Naive thymus-derived CD4-positive, alpha-beta T cell (primary cell): ENCODE data around the gene SLC36A1. TPM values are rescaled to one million over a fixed set of nuclear protein-coding genes. Genes with fewer than 3 reads are reported as not detected.
A peak's percentile ranks its signal among the peaks of the same experiment; 100 is the strongest.

ENCODE experiments used
- ATAC-seq: fragments of 150-1000 bp; cut with Tn5 transposase; 2 replicates; pipeline ENCODE4 v1.10.0; 2021; ENCODE audit warnings: mild to moderate bottlenecking, moderate library complexity
- CTCF ChIA-PET: fragments of 350-600 bp; sonication (Branson Sonifier 250); formaldehyde crosslinking; loops from one replicate; lab custom pipeline; 2021; ENCODE audit warnings: antibody characterized with exemption; lab: Charles Lee
- POLR2A ChIA-PET: fragments of 350-600 bp; sonication (Branson Sonifier 250); formaldehyde crosslinking; loops from one replicate; lab custom pipeline; 2021; ENCODE audit warnings: antibody characterized with exemption, inconsistent platforms; lab: Charles Lee
- DNase-seq, 9 donors: peaks; one replicate each; pipeline versions ENCODE4 v3.0.0 to v3.0.0-alpha.2; 2020 to 2022; ENCODE audit warnings: mixed read lengths in 1 of 9
- H3K27ac ChIP-seq: one replicate; pipeline ENCODE4 v1.7.0; 2013; ENCODE audit warnings: mild to moderate bottlenecking, low read depth, low read length, moderate library complexity
- H3K27me3 ChIP-seq, 2 donors: one replicate each; pipeline ENCODE4 v1.7.0; 2013; ENCODE audit warnings: low read length in 2 of 2, mild to moderate bottlenecking in 2 of 2, moderate library complexity in 2 of 2; ENCODE audit not compliant: control insufficient read depth in 2 of 2, insufficient read depth in 2 of 2
- H3K36me3 ChIP-seq, 3 experiments: 1 replicate in 2 of 3; 2 replicates in 1 of 3; pipeline ENCODE4 v1.7.0; 2013; ENCODE audit warnings: low read length in 3 of 3, mild to moderate bottlenecking in 3 of 3, moderate library complexity in 1 of 3; ENCODE audit not compliant: insufficient read depth in 3 of 3, control insufficient read depth in 2 of 3
- H3K4me1 ChIP-seq, 2 donors: one replicate each; pipeline ENCODE4 v1.7.0; 2013; ENCODE audit warnings: low read length in 2 of 2, mild to moderate bottlenecking in 2 of 2, moderate library complexity in 1 of 2; ENCODE audit not compliant: control insufficient read depth in 2 of 2, insufficient read depth in 2 of 2
- H3K4me3 ChIP-seq: 2 replicates; pipeline ENCODE4 v1.7.0; 2013; ENCODE audit warnings: mild to moderate bottlenecking, low read length
- H3K9me3 ChIP-seq, 3 experiments: 1 replicate in 2 of 3; 2 replicates in 1 of 3; pipeline ENCODE4 v1.7.0; 2013; ENCODE audit warnings: low read length in 3 of 3; ENCODE audit not compliant: control insufficient read depth in 2 of 3
- H3K27ac Mint-ChIP-seq, 9 donors: one replicate each; pipeline ENCODE4 v1.8.0; 2020 to 2022; ENCODE audit warnings: mixed read lengths in 9 of 9, mild to moderate bottlenecking in 8 of 9, moderate library complexity in 5 of 9, inconsistent platforms in 2 of 9
- H3K27me3 Mint-ChIP-seq, 5 donors: one replicate each; pipeline ENCODE4 v1.8.0; 2021 to 2022; ENCODE audit warnings: mixed read lengths in 5 of 5, mild to moderate bottlenecking in 1 of 5
- H3K36me3 Mint-ChIP-seq, 5 donors: one replicate each; pipeline ENCODE4 v1.8.0; 2020 to 2022; ENCODE audit warnings: mixed read lengths in 5 of 5, mild to moderate bottlenecking in 3 of 5, inconsistent platforms in 1 of 5
- H3K4me1 Mint-ChIP-seq, 7 donors: one replicate each; pipeline ENCODE4 v1.8.0; 2020 to 2022; ENCODE audit warnings: mixed read lengths in 7 of 7, mild to moderate bottlenecking in 3 of 7, inconsistent platforms in 1 of 7
- H3K4me3 Mint-ChIP-seq, 10 donors: one replicate each; pipeline ENCODE4 v1.8.0; 2020 to 2022; ENCODE audit warnings: mild to moderate bottlenecking in 10 of 10, mixed read lengths in 10 of 10, moderate library complexity in 6 of 10, inconsistent platforms in 2 of 10
- H3K9me3 Mint-ChIP-seq, 11 donors: one replicate each; pipeline ENCODE4 v1.8.0; 2020 to 2022; ENCODE audit warnings: mixed read lengths in 11 of 11, mild to moderate bottlenecking in 4 of 11, inconsistent platforms in 1 of 11, moderate library complexity in 1 of 11
- intact Hi-C, 2 donors: fragments of 100-400 bp; cut with micrococcal nuclease; formaldehyde crosslinking; loops; one replicate each; pipeline ENCODE4 v1.15.1; 2023
- polyA plus RNA-seq, 2 donors: library from polyadenylated mRNA; unstranded; fragments of 300-500 nt; fragmentation: Illumina TruSeq; gene quantifications; one replicate each; pipeline ENCODE4 v1.2.3, GENCODE V29; 2021
- total RNA-seq, 6 experiments: library from RNA in 5 of 6; stranded (reverse) in 5 of 6; gene quantifications; 1 replicate in 5 of 6; 2 replicates in 1 of 6; pipeline ENCODE4 v1.2.3 and lab custom pipeline; 2021 to 2026

Gene SLC36A1
- total RNA-seq = 10 to 100 TPM in 1 of 5 experiments, 1 to 10 TPM in 4; 4.6 to 16.6 (median 7.1) TPM
- under 1 TPM; 0.45 to 0.95 TPM for polyA plus RNA-seq
- total RNA-seq (lab: John Stamatoyannopoulos, UW) = 3.6 reads per million, percentile 19 among the genes with 10 or more reads in this experiment

DNA sequence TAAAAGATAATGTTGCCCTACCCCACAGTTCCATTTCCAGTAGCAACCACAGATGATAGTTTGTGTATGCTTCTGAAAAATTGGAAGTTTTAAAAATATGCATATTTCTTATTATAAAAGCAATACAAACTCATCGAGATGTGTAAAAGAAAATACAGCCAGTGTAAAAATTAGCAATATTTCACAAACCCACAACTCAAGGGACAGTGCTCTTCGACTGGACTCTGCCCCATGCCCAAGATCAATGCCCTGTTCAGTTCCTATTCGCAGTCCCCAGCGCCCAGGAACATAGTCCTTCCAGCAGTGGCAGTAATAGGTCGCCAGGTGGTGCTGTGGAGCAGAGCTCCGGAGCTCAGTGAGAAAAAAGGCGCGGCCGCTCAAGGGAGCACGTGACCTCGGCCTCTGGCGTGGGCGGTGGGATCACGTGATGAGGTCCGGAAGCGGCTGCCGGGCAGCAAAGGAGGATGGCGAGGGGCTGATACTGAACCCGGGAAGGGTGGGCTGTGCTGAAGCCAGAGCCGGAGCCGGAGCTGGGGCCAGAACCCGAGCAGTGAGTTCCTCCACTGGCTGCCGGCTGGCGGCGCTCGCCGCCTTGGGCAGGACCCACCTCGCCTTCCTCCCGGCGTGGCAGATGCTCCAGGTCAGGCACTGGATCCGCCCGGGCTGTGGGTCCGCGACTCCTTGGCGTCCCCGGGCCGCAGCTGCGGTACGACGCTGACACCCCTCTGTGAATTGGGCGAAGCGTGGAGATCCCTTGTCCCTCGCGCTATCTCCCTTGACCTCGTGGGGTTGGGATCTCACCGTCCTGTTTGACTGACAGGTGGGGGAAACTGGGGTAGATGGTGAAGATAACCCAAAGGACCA is at the start of gene SLC36A1:
Gene SLC36A1 (plus strand): TSS at position 430 of the 864 bp plus-strand sequence. CDS start 11,190 bp downstream, outside the sequence.
- Histone ChIP-seq H3K36me3 (peaks cover 0 to 4% (median 0%) of the 10 kb centered on the region in 3 experiments), H3K27ac (peak within 1 kb of the TSS; percentile 70), H3K27me3 (peaks cover 0 to 3% of the 10 kb centered on the region in 2 donors), H3K4me1 (peaks cover 6 to 15% of the 10 kb centered on the region in 2 donors), H3K4me3 (peak within 1 kb of the TSS; percentile 77), H3K9me3 (no peaks in the 10 kb centered on the region)
- DNase-seq = peak; percentile 77 to 99 (median 85)
- peak; percentile 100 for ATAC-seq
- intact Hi-C loops = loop anchor here (1.0 to 5.0 kb wide), 14 partner anchors 15 to 1080 kb away; partner anchors contain the start of genes G3BP1 (in 2 of the 2), ANXA6 (in 1 of the 2), ATOX1 (in 1 of the 2) and GM2A (in 1 of the 2)
- H3K4me1 Mint-ChIP-seq = peaks cover 18 to 22% (median 19%) of the 10 kb centered on the region in 7 donors
- peaks cover 7 to 45% (median 14%) of the 10 kb centered on the region in 5 donors for H3K27me3 Mint-ChIP-seq
- peak within 1 kb of the TSS; percentile 43 to 95 (median 90) for H3K27ac Mint-ChIP-seq
- peaks cover 0 to 3% (median 0%) of the 10 kb centered on the region in 11 donors for H3K9me3 Mint-ChIP-seq
- ChIA-PET POLR2A (interaction anchor here (0.6 to 2.4 kb wide), 6 partner anchors 16 to 324 kb away, joined by 3 to 8 read pairs (median 3); partner anchors contain the start of gene G3BP1), CTCF (interaction anchor here (0.5 to 2.9 kb wide), 14 partner anchors 12 to 652 kb away, joined by 3 to 37 read pairs (median 6); no protein-coding TSS in a partner anchor)
- H3K36me3 Mint-ChIP-seq = peaks cover 0 to 4% (median 0%) of the 10 kb centered on the region in 5 donors
- peak within 1 kb of the TSS; percentile 82 to 98 (median 94) for H3K4me3 Mint-ChIP-seq

DNA sequence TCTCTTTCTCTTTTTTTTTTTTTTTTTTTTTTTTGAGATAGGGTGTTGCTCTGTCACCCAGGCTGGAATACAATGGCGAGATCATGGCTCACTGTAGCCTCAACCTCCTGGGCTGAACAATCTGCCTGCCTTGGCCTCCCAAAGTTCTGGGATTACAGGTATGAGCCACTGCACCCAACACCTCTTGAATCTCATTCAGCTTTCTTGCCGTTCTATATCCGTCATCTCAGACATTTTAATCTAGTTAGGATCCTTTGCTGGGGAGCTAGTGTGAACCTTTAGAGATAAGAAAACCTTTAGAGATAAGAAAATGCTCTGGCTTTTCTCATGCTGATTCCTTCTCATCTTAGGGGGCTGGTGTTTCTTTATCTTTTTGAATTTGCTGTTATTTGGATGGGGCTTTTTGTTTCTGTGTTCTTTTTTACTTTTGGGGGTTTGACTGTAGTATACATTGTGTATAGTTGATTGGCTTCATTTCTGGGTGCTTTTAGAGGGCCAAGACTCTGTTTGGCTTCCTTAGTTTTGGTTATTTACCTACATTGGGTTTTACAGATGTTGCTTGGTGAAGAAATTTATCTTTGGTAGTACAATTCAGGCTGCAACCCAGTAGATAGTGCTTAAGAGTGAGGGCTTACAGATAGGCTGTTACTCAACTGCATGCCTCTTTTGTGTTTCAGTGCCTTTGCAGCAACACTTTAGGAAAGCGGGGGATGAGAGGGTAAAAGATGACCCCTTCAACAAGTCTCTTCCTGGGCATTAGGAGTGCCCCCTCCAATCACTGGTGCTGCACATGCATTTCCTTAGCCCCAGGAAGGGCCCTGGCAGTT is 41.9 kb upstream of the SLC36A1 start:
- ChIA-PET CTCF (no interaction called here), POLR2A (no interaction called here)
- peaks cover 2 to 6% of the 10 kb centered on the region in 2 donors for H3K27me3 ChIP-seq
- Mint-ChIP-seq H3K4me3 (no peak overlapping the region), H3K36me3 (no peaks in the 10 kb centered on the region), H3K27me3 (peaks cover 39 to 66% (median 58%) of the 10 kb centered on the region in 5 donors), H3K27ac (no peak overlapping the region), H3K4me1 (peaks cover 0 to 3% (median 0%) of the 10 kb centered on the region in 7 donors), H3K9me3 (peaks cover 0 to 34% (median 3%) of the 10 kb centered on the region in 11 donors)
- no peaks in the 10 kb centered on the region for H3K4me1 ChIP-seq
- ATAC-seq (no peak), DNase-seq (no peak)
- intact Hi-C loops = no loop called here
- no peak overlapping the region for H3K4me3 ChIP-seq
- H3K9me3 ChIP-seq = no peaks in the 10 kb centered on the region
- H3K27ac ChIP-seq = no peak overlapping the region
- no peaks in the 10 kb centered on the region for H3K36me3 ChIP-seq

DNA sequence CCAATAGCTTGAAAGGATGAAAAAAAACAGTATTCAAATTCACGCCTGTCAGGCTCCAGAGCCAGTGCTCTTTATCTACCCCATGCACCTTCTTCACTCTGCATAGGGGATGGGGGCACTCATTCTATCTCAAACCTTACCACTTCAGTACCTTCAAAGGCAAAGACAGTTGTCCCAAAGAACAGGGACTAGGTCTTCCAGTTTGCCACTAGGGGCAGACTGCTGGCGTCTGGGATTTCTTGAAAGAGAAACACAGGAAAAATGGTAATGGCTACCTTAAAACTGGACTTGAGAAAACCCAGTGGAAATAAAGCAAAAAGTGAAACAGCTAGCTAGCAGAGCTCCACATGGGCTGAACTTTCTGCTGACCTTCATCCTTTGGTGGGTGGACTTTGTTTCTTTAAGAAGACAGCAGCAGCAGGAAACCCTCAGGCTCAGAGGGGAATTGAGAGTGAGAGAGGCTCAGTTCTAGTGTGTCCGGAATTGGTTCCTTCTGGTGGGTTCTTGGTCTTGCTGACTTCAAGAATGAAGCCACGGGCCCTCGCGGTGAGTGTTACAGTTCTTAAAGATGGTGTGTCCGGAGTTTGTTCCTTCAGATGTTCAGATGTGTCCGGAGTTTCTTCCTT is 41.0 kb upstream of the SLC36A1 start:
- Histone ChIP-seq H3K4me1 (no peaks in the 10 kb centered on the region), H3K27ac (no peak overlapping the region), H3K36me3 (no peaks in the 10 kb centered on the region), H3K27me3 (peaks cover 2 to 6% of the 10 kb centered on the region in 2 donors), H3K9me3 (no peaks in the 10 kb centered on the region), H3K4me3 (no peak overlapping the region)
- POLR2A ChIA-PET = no interaction called here
- Mint-ChIP-seq H3K36me3 (no peaks in the 10 kb centered on the region), H3K27ac (no peak overlapping the region), H3K4me3 (no peak overlapping the region), H3K9me3 (peaks cover 0 to 25% (median 2%) of the 10 kb centered on the region in 11 donors), H3K27me3 (peaks cover 32 to 66% (median 58%) of the 10 kb centered on the region in 5 donors), H3K4me1 (peaks cover 0 to 3% (median 0%) of the 10 kb centered on the region in 7 donors)
- ATAC-seq (no peak), DNase-seq (no peak)
- intact Hi-C loops = no loop called here
- CTCF ChIA-PET = no interaction called here

DNA sequence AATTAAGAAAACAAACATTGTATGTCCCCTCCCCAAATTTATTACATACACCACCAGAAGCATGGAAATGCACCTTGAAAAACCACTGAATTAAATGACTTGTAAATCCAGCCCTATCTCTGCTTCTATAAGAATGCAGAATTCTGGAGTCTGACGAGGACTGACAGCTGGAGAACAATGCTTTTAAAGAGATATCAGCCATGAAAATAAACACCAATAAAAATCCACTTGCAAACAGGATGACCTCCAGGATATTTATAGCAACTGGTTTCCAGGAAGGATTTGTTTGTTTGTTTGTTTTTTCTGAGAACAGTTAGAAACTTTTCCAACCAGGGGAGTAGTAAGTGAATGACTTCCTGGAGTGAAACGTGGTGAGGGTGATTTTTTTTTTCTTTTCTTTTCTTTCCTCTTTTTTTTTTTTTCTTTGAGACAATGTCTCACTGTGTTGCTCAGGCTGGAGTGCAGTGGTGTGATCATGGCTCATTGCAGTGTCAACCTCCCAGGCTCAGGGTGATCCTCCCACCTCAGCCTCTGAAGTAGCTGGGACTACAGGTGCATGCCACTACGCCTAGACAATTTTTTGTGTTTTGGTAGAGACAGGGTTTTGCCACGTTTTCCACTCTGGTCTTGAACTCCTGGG is 38.7 kb upstream of the SLC36A1 start:
- CTCF ChIA-PET = no interaction called here
- peaks cover 0 to 3% (median 0%) of the 10 kb centered on the region in 7 donors for H3K4me1 Mint-ChIP-seq
- peaks cover 17 to 54% (median 50%) of the 10 kb centered on the region in 5 donors for H3K27me3 Mint-ChIP-seq

DNA sequence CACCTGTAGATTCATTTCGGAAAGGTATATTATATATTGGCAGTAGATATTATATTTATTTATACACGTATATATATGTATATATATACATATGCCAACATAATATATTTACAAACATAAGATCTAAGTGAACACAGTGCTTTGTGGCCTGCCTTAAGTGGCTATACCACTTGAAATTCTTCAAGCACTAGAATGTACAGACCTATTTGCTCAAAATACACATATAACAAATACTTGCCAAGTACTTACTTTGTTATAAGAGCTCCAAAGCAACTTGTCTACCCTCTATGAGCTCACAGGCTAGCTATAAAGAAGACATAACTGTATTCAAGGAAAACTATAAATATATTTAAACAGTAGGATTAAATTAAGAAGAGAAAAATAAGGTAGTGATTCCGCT is 33.6 kb upstream of the SLC36A1 start:
- H3K4me1 ChIP-seq = no peaks in the 10 kb centered on the region
- H3K36me3 Mint-ChIP-seq = peaks cover 0 to 9% (median 4%) of the 10 kb centered on the region in 5 donors
- no peak for DNase-seq
- ChIA-PET POLR2A (no interaction called here), CTCF (no interaction called here)
- no peak for ATAC-seq
- peaks cover 0 to 27% (median 12%) of the 10 kb centered on the region in 11 donors for H3K9me3 Mint-ChIP-seq
- H3K27me3 Mint-ChIP-seq = peaks cover 3 to 44% (median 18%) of the 10 kb centered on the region in 5 donors
- no peak overlapping the region for H3K27ac Mint-ChIP-seq
- no peaks in the 10 kb centered on the region for H3K36me3 ChIP-seq
- H3K27ac ChIP-seq = no peak overlapping the region
- intact Hi-C loops = no loop called here
- no peak overlapping the region for H3K4me3 Mint-ChIP-seq
- no peaks in the 10 kb centered on the region for H3K27me3 ChIP-seq
- H3K9me3 ChIP-seq = peaks cover 0 to 11% (median 0%) of the 10 kb centered on the region in 3 experiments
- H3K4me3 ChIP-seq = no peak overlapping the region
- H3K4me1 Mint-ChIP-seq = no peaks in the 10 kb centered on the region

More for the DNA sequence above, 38.7 kb upstream of the SLC36A1 start:
- no peak overlapping the region for H3K27ac ChIP-seq
- H3K9me3 ChIP-seq = no peaks in the 10 kb centered on the region
- no peaks in the 10 kb centered on the region for H3K4me1 ChIP-seq
- no peaks in the 10 kb centered on the region for H3K36me3 ChIP-seq
- intact Hi-C loops = no loop called here
- Mint-ChIP-seq H3K4me3 (no peak overlapping the region), H3K9me3 (peaks cover 0 to 5% (median 0%) of the 10 kb centered on the region in 11 donors), H3K27ac (no peak overlapping the region), H3K36me3 (no peaks in the 10 kb centered on the region)
- no peak for DNase-seq
- peaks cover 0 to 2% of the 10 kb centered on the region in 2 donors for H3K27me3 ChIP-seq
- no peak for ATAC-seq
- POLR2A ChIA-PET = no interaction called here
- H3K4me3 ChIP-seq = no peak overlapping the region
